D341Med (cell line): ENCODE data around the gene TCEAL8.
"Not testable (repeated sequence)": the region's sequence is repeated elsewhere in the genome, so short reads cannot be mapped to it uniquely, and the experiment has no call there.

Experiments used
- DNase-seq: peaks from one replicate; pipeline ENCODE4 v3.0.0; 2012; ENCODE audit warnings: low spot score

TCEAL8 gene, protein sequence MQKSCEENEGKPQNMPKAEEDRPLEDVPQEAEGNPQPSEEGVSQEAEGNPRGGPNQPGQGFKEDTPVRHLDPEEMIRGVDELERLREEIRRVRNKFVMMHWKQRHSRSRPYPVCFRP

GRCh38 chrX:103254921-103255493, at the start of gene TCEAL8:
Gene TCEAL8, minus strand, starts transcription at chrX:103255155. Its CDS starts 1,176 bp downstream, at chrX:103253979.
- peak; percentile 78 for DNase-seq

DNA sequence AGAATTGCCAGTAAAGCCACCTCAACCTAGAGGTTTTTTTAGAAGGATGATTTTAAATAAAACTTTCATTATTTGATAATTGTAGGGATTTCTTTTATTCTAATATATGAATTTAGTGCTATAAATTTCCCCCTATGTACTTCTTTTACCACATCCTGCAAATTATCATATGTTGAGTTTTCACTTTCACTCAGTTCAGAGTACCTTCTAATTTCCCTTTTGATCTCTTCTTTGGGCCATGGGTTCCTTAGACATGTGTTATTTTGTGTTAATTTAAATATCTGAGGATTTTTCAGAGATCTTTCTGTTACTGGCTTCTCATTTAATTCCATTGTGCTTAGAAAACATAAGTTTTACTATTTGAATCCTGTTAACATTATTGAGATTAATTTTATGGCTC, 49.8 kb upstream of the TCEAL8 start:
- DNase-seq, result no peak

DNA sequence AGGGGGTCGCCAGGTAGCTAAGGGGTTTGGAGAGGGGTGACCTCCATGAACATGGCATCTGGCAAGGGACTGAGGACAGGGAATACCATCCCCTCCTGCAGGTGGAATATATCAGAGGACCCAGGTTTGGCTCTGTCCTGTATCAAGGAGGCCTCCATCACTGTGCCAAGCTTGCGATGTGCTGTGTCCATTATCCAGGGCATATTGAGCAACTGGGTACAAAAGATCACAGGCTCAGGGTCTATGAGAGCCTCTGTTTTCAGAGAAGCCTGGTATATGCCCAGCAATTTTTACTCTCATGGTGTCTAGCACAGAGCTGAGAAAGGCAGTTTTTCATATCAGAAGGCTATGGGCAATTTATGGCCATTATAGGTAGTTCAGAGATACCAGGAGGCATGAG, 38.2 kb upstream of the TCEAL8 start:
- no peak for DNase-seq

GRCh38 chrX:103279624-103280023, 24.7 kb upstream of the TCEAL8 start:
- no peak for DNase-seq

DNA sequence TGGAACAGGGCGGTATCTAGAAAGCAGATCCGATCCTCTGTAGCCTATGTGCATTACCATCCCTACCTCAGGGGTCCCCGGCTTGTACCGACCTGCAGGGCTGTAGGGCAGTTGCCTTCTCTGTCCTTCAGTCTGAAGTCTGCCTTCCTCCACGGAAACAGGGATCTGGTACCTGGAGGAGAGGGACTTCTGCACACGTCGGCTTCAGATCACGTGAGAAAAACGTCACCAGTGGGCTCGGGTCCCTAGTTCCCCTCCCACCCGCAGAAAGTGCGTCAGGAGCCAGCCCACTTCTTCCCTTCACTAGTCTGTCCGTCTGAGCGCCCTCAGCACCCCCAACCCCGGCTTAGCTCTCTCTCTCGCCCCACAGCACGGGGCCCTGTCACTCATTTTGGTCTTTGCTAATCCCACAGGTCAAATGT, 21.6 kb upstream of the TCEAL8 start, which contains the start of gene TCEAL5:
Gene TCEAL5 (minus strand): TSS at position 170 of the 422 bp plus-strand sequence. CDS start 2,187 bp downstream, outside the sequence.
- DNase-seq, result no peak

GRCh38 chrX:103275947-103276567, 21.1 kb upstream of the TCEAL8 start:
- DNase-seq, result no peak

GRCh38 chrX:103274284-103274683, 19.3 kb upstream of the TCEAL8 start:
- DNase-seq, result no peak

DNA sequence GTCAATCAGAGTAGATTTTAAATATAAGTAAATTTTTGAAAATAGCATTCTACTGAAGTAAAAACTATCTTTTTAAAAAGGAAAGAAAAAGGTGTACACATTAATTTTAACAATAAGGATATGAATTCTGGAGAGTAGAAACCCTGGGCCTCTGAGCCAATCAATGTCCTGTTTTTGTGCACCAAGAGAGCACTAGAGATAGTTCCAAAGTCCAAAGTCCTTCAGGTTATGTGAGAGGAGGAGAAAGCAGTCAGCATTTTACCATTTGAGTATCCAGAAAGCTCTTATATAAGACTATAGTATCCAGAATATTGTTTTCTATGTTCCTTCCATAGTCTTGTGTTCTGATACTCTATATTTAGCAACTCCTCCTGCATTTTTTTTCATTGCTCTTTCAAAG, 3.3 kb upstream of the TCEAL8 start:
- DNase-seq, result no peak

DNA sequence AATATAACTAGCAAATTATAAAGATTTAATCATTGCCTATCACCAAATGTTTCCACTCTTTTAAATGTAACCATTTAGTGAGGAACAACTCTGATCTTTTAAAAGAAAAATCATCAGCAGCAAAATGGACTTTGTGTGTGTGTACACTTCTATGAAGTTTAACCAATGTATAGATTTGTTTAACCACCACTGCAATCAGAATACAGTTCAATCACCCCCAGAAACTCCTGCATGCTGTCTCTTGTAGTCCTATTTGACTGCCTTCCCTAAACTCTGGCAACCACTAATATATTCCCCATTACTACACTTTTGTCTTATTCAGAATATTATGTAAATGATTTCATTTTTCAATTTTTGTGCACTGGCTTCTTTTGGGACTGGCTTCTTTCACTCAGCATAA, 1.7 kb upstream of the TCEAL8 start:
- no peak for DNase-seq

GRCh38 chrX:103254171-103254824, 657 bp downstream of the TCEAL8 start:
- peak; percentile 47 for DNase-seq

GRCh38 chrX:103253608-103254007, 1.3 kb downstream of the TCEAL8 start:
- DNase-seq, result no peak

DNA sequence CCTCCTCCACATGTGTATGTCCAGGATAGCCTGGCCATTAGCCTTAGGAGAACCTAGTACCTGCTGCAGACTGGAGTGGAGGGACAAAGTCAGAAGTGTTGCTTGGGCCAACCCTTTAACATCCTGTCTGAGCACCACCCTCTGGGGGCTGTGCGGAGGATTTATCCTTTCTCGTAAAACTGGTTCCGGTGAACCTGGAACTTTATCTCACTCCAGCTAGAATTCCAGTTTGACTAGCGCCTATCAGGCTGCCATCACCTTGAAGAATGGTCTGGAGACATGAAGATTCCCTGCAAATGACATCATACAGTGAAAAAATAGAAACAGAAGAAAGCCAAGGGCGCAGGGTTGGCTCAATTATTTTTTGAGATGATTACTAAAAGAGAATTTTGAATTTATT, 4.0 kb downstream of the TCEAL8 start:
- DNase-seq, result no peak

DNA sequence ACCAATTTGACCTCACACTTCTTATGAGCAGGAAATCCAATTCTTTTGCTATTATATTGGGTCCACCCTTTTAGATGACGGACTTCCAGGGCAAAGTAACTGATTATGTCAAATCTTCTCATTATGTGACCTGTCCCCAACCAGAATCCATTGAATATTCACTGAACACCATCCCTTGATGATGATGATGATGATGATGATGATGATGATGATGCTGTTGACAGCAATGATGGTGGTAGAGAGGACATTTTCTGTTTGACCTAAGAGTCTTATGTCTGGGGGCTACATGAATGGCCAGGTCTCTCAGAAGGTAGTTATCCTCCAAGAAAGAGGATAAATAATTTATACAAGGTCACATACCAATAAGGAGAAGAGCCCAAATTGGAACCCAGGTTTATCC, 5.2 kb downstream of the TCEAL8 start:
- no peak for DNase-seq

DNA sequence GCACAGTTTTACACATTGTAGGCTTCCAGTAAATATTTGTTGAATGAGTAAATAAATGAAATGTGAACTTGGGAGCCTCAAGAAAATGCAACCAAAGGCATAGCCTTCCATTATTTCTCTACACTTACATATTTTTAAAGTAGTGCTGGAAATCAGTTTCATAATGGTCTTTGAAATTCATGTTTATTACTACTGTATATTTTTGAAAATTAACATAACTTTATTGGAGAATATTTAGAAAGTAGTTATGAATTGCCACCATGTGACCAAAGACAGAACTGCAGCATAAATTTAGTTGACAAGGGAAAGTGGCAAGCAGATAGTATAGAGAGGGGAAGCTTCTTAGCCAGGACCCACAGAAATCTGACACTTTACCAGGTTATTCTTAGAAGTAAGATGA, 6.4 kb downstream of the TCEAL8 start:
- no peak for DNase-seq

GRCh38 chrX:103240155-103240554, 14.8 kb downstream of the TCEAL8 start:
- no peak for DNase-seq

GRCh38 chrX:103236296-103236695, 18.7 kb downstream of the TCEAL8 start:
- DNase-seq, result no peak

GRCh38 chrX:103235608-103236007, 19.3 kb downstream of the TCEAL8 start:
- DNase-seq, result not testable (repeated sequence)

GRCh38 chrX:103234869-103235268, 20.1 kb downstream of the TCEAL8 start:
- no peak for DNase-seq

GRCh38 chrX:103233263-103233662, 21.7 kb downstream of the TCEAL8 start:
- DNase-seq, result no peak

DNA sequence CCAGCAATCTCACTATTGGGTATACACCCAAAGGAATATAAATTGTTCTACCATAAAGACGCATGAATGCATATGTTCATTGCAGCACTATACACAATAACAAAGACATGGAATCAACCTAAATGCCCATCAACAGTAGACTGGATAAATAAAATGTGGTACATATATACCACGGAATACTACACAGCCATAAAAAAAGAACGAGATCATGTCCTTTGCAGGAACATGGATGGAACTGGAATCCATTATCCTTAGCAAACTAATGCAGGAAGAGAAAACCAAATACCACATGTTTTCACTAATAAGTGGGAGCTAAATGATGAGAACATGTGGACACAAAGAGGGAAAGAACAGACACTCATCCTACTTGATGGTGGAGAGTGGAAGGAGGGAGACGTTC, 29.0 kb downstream of the TCEAL8 start:
- not testable (repeated sequence) for DNase-seq

- DNase-seq, result no peak
Observed at GRCh38 chrX:103220511-103221323, 34.2 kb downstream of the TCEAL8 start.

GRCh38 chrX:103215425-103215991, 39.4 kb downstream of the TCEAL8 start:
- DNase-seq, result peak; percentile 14
